ENCODE results near the gene OXCT1.

The OXCT1 gene

DNA sequence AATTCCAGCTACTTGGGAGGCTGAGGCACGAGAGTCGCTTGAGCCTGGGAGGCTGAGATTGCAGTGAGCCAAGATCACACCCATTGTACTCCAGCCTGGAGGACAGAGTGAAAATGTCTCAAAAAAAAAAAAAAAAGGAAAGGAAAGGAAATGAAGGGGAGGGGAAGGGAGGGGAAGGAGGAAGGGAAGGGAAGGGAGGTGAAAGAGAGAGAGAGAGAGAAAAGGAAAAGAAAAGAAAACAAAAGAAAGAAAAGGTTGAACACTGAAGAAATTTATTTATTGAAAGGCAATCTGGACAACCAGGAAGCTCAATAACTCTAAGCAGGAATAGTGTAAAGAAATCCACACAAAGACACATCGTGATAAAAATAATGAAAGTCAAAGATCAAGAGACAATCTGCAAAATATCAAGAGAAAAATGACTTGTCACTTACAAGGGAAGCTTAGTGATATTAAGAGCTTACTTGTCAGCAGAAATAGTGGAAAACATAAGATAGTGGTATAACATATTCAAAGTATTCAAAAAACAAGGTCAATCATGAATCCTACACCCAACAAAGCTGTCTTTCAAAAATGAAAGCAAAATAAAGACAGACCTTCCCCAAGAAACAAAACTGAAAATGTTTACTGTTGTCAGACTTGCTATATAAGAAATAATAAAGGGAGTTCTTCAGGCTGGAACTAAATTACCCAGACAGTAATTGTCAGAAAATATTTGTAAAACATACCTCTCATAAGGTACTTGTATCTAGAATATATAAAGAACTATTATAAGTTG, 23.0 kb upstream of the OXCT1 start:
- Histone ChIP-seq H3K4me3 (ENCODE audit: insufficient read depth in 1 of 2, low read depth in 1 of 2, low read length in 2 of 2) (no peak overlapping the region), H3K36me3 (ENCODE audit: control insufficient read depth in 1 of 2, insufficient read depth in 2 of 2, low read depth in 1 of 2, low read length in 2 of 2) (no peaks in the 10 kb centered on the region), H2BK15ac (ENCODE audit: low read depth, poor library complexity, severe bottlenecking) (no peak overlapping the region), H3K4me1 (ENCODE audit: control insufficient read depth, insufficient read depth, low read depth, low read length) (no peaks in the 10 kb centered on the region), H3K23ac (ENCODE audit: low read length in 2 of 2) (no peak overlapping the region), H3K4me2 (ENCODE audit: low read length, poor library complexity, severe bottlenecking) (no peak overlapping the region), H2BK5ac (ENCODE audit: low read depth, low read length, poor library complexity, severe bottlenecking) (no peak overlapping the region), H3K27me3 (ENCODE audit: control insufficient read depth in 1 of 2, insufficient read depth in 1 of 2, low read length in 2 of 2) (peaks cover 17 to 18% of the 10 kb centered on the region in 2 experiments), H4K91ac (ENCODE audit: low read length) (no peak overlapping the region), H3K18ac (ENCODE audit: low read depth in 1 of 2, low read length in 2 of 2) (no peak overlapping the region), H2BK12ac (ENCODE audit: low read length in 2 of 2) (no peak overlapping the region), H4K8ac (ENCODE audit: low read length) (no peak overlapping the region), H3K14ac (ENCODE audit: low read length in 2 of 2) (no peak overlapping the region), H2BK120ac (ENCODE audit: low read depth, low read length) (no peak overlapping the region), H3K27ac (ENCODE audit: low read length, poor library complexity, severe bottlenecking) (no peak overlapping the region), H3K79me1 (replicated peaks; ENCODE audit: low read length, poor library complexity, severe bottlenecking) (no peaks in the 10 kb centered on the region), H3K4ac (ENCODE audit: low read depth in 1 of 2, low read length in 2 of 2) (no peak overlapping the region), H3K9me3 (ENCODE audit: control insufficient read depth, low read length) (no peaks in the 10 kb centered on the region), H2AFZ (ENCODE audit: low read depth, low read length) (no peak overlapping the region), H2AK5ac (ENCODE audit: low read length, severe bottlenecking) (no peak overlapping the region), H3K9ac (ENCODE audit: low read length) (no peak overlapping the region)
- DNase-seq: no peak
- 92% methylated on average over 2 of the region's 3 CpGs for WGBS

- H3K4me2 ChIP-seq (ENCODE audit: low read length, poor library complexity, severe bottlenecking): no peak overlapping the region
- no peak overlapping the region for H2BK120ac ChIP-seq (ENCODE audit: low read depth, low read length)
- peaks cover 17% of the 10 kb centered on the region in 2 experiments for H3K27me3 ChIP-seq (ENCODE audit: control insufficient read depth in 1 of 2, insufficient read depth in 1 of 2, low read length in 2 of 2)
- H3K4me1 ChIP-seq (ENCODE audit: control insufficient read depth, insufficient read depth, low read depth, low read length): no peaks in the 10 kb centered on the region
- no peak overlapping the region for H4K91ac ChIP-seq (ENCODE audit: low read length)
- H2BK15ac ChIP-seq (ENCODE audit: low read depth, poor library complexity, severe bottlenecking): no peak overlapping the region
- H3K79me1 ChIP-seq (replicated peaks; ENCODE audit: low read length, poor library complexity, severe bottlenecking): no peaks in the 10 kb centered on the region
- H3K36me3 ChIP-seq (ENCODE audit: control insufficient read depth in 1 of 2, insufficient read depth in 2 of 2, low read depth in 1 of 2, low read length in 2 of 2): no peaks in the 10 kb centered on the region
- H3K14ac ChIP-seq (ENCODE audit: low read length in 2 of 2): no peak overlapping the region
- no peak overlapping the region for H3K23ac ChIP-seq (ENCODE audit: low read length in 2 of 2)
- no peak overlapping the region for H2BK12ac ChIP-seq (ENCODE audit: low read length in 2 of 2)
- no peak overlapping the region for H2BK5ac ChIP-seq (ENCODE audit: low read depth, low read length, poor library complexity, severe bottlenecking)
- H3K9me3 ChIP-seq (ENCODE audit: control insufficient read depth, low read length): no peaks in the 10 kb centered on the region
- H3K18ac ChIP-seq (ENCODE audit: low read depth in 1 of 2, low read length in 2 of 2): no peak overlapping the region
- H3K9ac ChIP-seq (ENCODE audit: low read length): no peak overlapping the region
- no peak overlapping the region for H3K4me3 ChIP-seq (ENCODE audit: insufficient read depth in 1 of 2, low read depth in 1 of 2, low read length in 2 of 2)
- H2AK5ac ChIP-seq (ENCODE audit: low read length, severe bottlenecking): no peak overlapping the region
- H2AFZ ChIP-seq (ENCODE audit: low read depth, low read length): no peak overlapping the region
- no peak for DNase-seq
- H4K8ac ChIP-seq (ENCODE audit: low read length): no peak overlapping the region
- no peak overlapping the region for H3K4ac ChIP-seq (ENCODE audit: low read depth in 1 of 2, low read length in 2 of 2)
- H3K27ac ChIP-seq (ENCODE audit: low read length, poor library complexity, severe bottlenecking): no peak overlapping the region
Observed at GRCh38 chr5:41892031-41892430, 21.8 kb upstream of the OXCT1 start.

- WGBS: 78% methylated on average over 2 of the region's 2 CpGs
- no peak for DNase-seq
- Histone ChIP-seq H4K8ac (ENCODE audit: low read length) (no peak overlapping the region), H2AK5ac (ENCODE audit: low read length, severe bottlenecking) (no peak overlapping the region), H3K18ac (ENCODE audit: low read depth in 1 of 2, low read length in 2 of 2) (no peak overlapping the region), H3K79me1 (replicated peaks; ENCODE audit: low read length, poor library complexity, severe bottlenecking) (no peaks in the 10 kb centered on the region), H3K4me2 (ENCODE audit: low read length, poor library complexity, severe bottlenecking) (no peak overlapping the region), H3K4me3 (ENCODE audit: insufficient read depth in 1 of 2, low read depth in 1 of 2, low read length in 2 of 2) (no peak overlapping the region), H3K9ac (ENCODE audit: low read length) (no peak overlapping the region), H2BK15ac (ENCODE audit: low read depth, poor library complexity, severe bottlenecking) (no peak overlapping the region), H3K9me3 (ENCODE audit: control insufficient read depth, low read length) (no peaks in the 10 kb centered on the region), H3K14ac (ENCODE audit: low read length in 2 of 2) (no peak overlapping the region), H3K23ac (ENCODE audit: low read length in 2 of 2) (no peak overlapping the region), H2BK5ac (ENCODE audit: low read depth, low read length, poor library complexity, severe bottlenecking) (no peak overlapping the region), H4K91ac (ENCODE audit: low read length) (no peak overlapping the region), H2BK120ac (ENCODE audit: low read depth, low read length) (no peak overlapping the region), H3K4ac (ENCODE audit: low read depth in 1 of 2, low read length in 2 of 2) (no peak overlapping the region), H3K4me1 (ENCODE audit: control insufficient read depth, insufficient read depth, low read depth, low read length) (no peaks in the 10 kb centered on the region), H3K27ac (ENCODE audit: low read length, poor library complexity, severe bottlenecking) (no peak overlapping the region), H3K27me3 (ENCODE audit: control insufficient read depth in 1 of 2, insufficient read depth in 1 of 2, low read length in 2 of 2) (peaks cover 11 to 16% of the 10 kb centered on the region in 2 experiments), H2BK12ac (ENCODE audit: low read length in 2 of 2) (no peak overlapping the region), H2AFZ (ENCODE audit: low read depth, low read length) (no peak overlapping the region), H3K36me3 (ENCODE audit: control insufficient read depth in 1 of 2, insufficient read depth in 2 of 2, low read depth in 1 of 2, low read length in 2 of 2) (no peaks in the 10 kb centered on the region)
Observed at GRCh38 chr5:41891066-41891707, 21.0 kb upstream of the OXCT1 start.

DNA sequence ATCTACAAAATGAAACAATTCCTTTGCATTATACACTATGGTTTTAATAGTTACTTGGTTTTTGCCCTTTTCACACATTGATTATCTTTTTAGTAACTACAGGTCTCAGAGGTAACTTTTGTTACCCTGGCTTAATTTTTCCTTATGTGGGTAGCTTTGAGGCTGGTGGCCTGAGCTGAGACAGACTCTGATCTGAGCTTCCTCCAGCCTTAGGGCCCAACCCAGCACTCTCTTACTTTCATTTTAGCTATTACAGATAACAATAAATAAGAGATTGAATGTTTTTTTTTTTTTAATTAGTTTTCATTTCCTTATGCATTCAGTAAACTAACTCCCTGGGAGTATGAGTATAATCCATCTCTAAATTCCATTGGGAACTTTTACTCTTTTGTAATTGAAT, 15.1 kb upstream of the OXCT1 start:
- no peak overlapping the region for H2BK5ac ChIP-seq (ENCODE audit: low read depth, low read length, poor library complexity, severe bottlenecking)
- no peak overlapping the region for H3K4me2 ChIP-seq (ENCODE audit: low read length, poor library complexity, severe bottlenecking)
- H3K4me3 ChIP-seq (ENCODE audit: insufficient read depth in 1 of 2, low read depth in 1 of 2, low read length in 2 of 2): no peak overlapping the region
- H3K36me3 ChIP-seq (ENCODE audit: control insufficient read depth in 1 of 2, insufficient read depth in 2 of 2, low read depth in 1 of 2, low read length in 2 of 2): no peaks in the 10 kb centered on the region
- no peak for DNase-seq
- H3K14ac ChIP-seq (ENCODE audit: low read length in 2 of 2): no peak overlapping the region
- no peak overlapping the region for H2BK15ac ChIP-seq (ENCODE audit: low read depth, poor library complexity, severe bottlenecking)
- no peak overlapping the region for H3K18ac ChIP-seq (ENCODE audit: low read depth in 1 of 2, low read length in 2 of 2)
- H2AK5ac ChIP-seq (ENCODE audit: low read length, severe bottlenecking): no peak overlapping the region
- H4K91ac ChIP-seq (ENCODE audit: low read length): no peak overlapping the region
- no peak overlapping the region for H3K4ac ChIP-seq (ENCODE audit: low read depth in 1 of 2, low read length in 2 of 2)
- peaks cover 0 to 3% of the 10 kb centered on the region in 2 experiments for H3K27me3 ChIP-seq (ENCODE audit: control insufficient read depth in 1 of 2, insufficient read depth in 1 of 2, low read length in 2 of 2)
- H4K8ac ChIP-seq (ENCODE audit: low read length): no peak overlapping the region
- H3K27ac ChIP-seq (ENCODE audit: low read length, poor library complexity, severe bottlenecking): no peak overlapping the region
- no peak overlapping the region for H3K23ac ChIP-seq (ENCODE audit: low read length in 2 of 2)
- H3K9me3 ChIP-seq (ENCODE audit: control insufficient read depth, low read length): no peaks in the 10 kb centered on the region
- no peak overlapping the region for H3K9ac ChIP-seq (ENCODE audit: low read length)
- no peaks in the 10 kb centered on the region for H3K4me1 ChIP-seq (ENCODE audit: control insufficient read depth, insufficient read depth, low read depth, low read length)
- H3K79me1 ChIP-seq (replicated peaks; ENCODE audit: low read length, poor library complexity, severe bottlenecking): no peaks in the 10 kb centered on the region
- no peak overlapping the region for H2BK120ac ChIP-seq (ENCODE audit: low read depth, low read length)
- no peak overlapping the region for H2AFZ ChIP-seq (ENCODE audit: low read depth, low read length)
- H2BK12ac ChIP-seq (ENCODE audit: low read length in 2 of 2): no peak overlapping the region

All from mesenchymal stem cell (in vitro differentiated cells and primary cell).